NCI-H2029 treated with DMSO at 0.1 percent for 48 hours (cell line): ENCODE data around the gene APLP2.
"Not testable (repeated sequence)": the region's sequence is repeated elsewhere in the genome, so short reads cannot be mapped to it uniquely, and the experiment has no call there.

Experiments used
- DNase-seq: peaks from one replicate; lab custom pipeline; 2025; lab: John Stamatoyannopoulos, UW

Gene APLP2

GRCh38 chr11:130069659-130070108 lies at the start of gene APLP2:
APLP2 (plus strand) TSS chr11:130069894; CDS start chr11:130069978, 84 bp downstream.
- DNase-seq, result peak; percentile 95

GRCh38 chr11:130020323-130020722 lies 49.4 kb upstream of the APLP2 start:
- no peak for DNase-seq

GRCh38 chr11:130021606-130022005 lies 48.1 kb upstream of the APLP2 start:
- not testable (repeated sequence) for DNase-seq

DNA sequence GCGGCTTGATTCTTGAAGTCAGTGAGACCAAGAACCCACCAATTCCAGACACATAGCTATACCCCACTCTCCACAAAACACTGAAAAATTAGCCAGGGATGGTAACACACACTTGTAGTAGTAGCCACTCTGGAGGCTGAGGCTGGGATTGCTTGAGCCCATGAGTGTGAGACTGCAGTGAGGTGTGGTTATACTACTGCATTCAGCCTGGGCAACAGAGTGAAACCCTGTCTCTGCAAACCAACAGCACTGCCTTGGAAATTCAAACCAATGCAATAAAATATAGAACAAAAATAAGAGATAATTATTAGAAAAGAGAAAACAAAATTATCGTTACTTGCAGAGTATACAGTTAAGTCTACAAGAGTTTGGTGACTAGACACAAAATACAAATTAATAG lies 46.9 kb upstream of the APLP2 start:
- DNase-seq, result no peak

GRCh38 chr11:130023204-130023603 lies 46.5 kb upstream of the APLP2 start:
- DNase-seq, result no peak

GRCh38 chr11:130024361-130024760 lies 45.3 kb upstream of the APLP2 start:
- DNase-seq, result no peak

GRCh38 chr11:130025371-130025770 lies 44.3 kb upstream of the APLP2 start:
- no peak for DNase-seq

GRCh38 chr11:130029137-130029536 lies 40.6 kb upstream of the APLP2 start:
- DNase-seq, result no peak

DNA sequence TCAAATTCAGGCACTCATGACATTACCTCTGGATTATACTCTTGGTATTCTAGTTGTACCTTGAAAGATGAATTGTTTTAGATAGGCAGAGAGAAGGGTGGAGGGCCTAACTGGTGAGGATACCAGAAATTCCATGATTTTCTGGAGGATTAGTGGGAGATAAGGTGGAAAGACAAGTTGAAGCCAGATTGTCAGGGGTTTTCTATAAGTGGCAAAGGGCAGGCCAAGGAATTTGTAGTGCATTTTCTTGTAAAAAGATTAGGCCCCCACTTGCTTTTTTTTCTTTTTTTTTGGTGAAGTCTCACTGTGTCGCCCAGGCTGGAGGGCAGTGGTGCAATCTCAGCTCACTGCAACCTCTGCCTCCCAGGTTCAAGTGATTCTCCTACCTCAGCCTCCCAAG lies 38.6 kb upstream of the APLP2 start:
- DNase-seq, result no peak

GRCh38 chr11:130031945-130032344 lies 37.7 kb upstream of the APLP2 start:
- DNase-seq, result no peak

DNA sequence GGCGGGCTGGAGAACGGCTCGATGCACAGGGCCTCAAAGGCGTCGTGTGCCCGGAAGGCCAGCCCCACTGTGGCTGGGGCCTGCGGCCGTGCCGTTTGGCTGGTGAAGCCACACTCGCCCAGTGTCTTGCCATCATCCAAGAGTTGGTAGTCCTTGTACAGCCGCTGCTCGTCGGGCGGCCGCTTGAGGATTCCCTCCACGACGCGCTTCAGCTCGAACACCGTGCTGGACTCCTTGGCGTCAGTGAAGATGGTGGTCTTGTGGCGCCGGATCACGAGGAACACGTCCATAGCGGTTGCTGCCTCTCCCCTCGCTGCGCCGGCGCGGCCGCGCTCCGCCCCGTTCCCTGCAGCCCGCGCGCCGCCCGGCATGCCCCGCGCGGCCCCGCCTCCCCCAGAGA lies 36.8 kb upstream of the APLP2 start:
- no peak for DNase-seq

DNA sequence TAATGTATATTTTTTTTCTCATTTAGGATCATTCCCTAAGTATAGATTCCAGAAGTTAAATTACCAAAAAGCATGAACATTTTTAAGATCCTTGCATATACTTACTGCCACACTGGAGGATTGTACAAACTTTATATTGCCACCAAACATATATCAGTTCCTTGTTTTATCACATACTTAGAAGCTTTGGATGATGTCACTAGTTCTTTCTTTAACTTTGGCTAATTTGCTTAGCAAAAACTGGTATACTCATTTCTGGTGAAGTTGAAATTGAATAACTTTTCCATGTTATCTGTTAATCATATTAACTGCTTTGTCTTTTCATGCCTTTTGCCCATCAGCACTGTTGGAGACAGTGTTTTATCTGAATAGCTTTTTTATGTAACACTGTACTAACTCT lies 35.5 kb upstream of the APLP2 start:
- no peak for DNase-seq

DNA sequence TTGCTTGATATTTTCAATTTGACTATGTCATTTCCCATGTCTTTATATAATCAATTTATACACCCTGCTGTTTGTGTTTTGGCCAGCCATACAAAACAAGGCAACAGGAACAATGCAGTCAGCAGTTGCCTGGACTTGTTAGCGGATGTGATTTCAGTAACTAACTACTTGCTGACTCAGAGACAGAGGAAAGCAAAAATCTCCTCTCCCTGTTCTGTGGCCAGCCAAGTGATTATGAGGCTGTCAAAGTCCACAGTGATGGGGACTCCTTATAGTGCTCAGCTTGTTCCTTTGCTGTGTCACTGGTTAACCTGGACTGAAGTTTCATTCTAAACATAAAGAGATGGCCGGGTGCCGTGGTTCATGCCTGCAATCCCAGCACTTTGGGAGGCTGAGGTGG lies 32.6 kb upstream of the APLP2 start:
- no peak for DNase-seq

DNA sequence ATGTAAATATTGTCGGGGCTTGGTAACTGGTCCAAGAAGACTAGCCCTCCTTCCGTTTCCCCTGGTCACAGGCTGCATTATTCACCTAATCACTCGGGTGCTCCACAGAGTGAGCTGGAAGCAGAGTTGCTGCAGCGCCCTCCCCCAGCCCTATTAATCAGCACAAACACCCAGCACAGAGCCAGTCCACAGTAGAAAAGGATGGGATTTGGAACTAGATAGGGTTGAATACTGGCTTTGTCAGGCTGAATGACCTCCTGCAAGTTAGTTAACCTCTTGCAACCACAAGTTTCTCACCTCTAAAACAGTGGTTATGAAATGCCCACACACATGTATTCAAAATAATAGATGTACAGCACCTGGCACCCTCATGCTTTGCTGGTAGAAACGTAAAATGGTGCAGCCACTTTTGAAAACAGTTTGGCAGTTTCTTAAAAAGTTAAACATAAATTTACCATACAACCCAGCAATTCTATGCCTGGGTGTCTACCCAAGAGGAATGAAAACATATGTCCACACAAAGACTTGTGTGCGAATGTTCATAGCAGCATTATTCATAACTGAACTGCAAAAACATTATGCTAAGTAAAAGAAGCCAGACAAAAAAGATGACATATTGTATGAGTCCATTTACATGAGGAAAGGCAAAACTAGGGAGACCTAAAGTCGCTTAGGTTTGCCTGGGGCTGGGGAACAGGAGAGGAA lies 31.7 kb upstream of the APLP2 start:
- no peak for DNase-seq

DNA sequence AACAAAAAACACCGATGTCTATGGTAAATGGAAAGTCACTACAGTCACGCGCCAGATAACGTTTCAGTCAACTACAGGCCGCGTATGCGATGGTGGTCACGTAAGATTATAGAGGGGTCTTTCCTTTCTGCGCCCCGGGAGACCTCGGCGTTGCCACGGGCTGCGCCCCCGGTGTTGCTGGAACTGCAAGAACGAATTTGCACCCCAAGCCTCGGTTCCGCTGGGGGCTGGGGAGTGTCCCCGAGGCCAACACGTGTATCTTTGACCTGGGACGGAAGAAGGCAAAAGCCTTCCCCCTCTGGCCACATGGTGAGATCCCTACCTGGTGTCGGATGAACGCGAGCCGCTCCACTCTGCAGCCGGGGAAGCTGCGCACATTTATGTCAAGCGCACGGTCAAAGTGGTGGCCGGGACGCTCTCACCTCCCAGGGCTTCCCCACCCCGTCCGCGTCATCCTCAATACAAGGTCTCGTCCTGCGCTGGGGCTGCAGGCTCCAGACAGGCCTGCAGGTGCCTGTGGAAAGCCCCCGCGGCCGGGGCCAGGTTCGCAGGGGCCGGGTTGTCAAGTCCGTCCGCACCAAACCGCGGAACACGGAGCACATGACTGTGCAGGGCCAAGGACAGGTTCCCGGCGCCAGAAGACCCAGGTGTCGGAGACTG lies 29.3 kb upstream of the APLP2 start:
- no peak for DNase-seq

DNA sequence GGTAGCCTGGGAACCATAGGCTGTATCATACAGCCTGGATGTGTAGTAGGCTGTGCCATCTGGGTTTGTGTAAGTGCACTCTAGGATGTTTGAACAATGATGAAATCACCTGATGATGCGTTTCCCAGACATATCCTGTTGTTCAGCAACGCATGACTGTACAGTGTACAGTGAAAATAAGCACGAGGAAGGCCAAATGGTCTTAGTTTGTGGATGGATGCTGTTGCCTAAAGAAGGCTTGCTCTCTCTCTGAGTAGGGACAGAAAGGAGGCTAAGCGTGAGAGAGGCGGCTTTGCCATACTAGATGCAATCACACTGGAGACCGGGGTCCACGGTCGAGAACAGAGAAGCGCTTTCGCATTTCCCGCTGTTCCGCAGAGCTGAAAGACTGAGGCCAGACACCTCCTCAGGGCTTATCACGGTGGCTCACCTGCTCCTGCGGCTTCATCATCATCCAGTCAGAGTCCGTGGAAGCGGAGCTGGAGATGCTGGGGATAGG lies 27.6 kb upstream of the APLP2 start:
- DNase-seq, result peak; percentile 80

- DNase-seq, result no peak
Observed at GRCh38 chr11:130043575-130043974, 26.1 kb upstream of the APLP2 start.

DNA sequence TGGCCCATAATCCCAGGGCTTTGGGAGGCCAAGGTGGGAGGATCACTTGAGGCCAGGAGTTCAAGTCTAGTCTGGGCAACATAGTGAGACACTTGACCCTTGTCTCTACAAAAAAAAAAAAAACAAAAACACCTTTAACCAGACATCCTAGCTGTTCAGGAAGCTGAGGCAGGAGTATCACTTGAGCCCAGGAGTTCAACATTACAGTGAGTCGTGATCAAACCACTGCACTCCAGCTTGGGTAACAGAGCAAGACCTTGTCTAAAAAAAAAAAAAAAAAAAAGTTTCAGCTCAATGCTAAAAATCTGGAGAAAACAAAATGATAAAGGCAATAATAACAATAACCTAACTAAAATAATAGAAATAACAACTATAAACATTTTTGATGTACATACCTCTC lies 22.6 kb upstream of the APLP2 start:
- DNase-seq, result no peak

DNA sequence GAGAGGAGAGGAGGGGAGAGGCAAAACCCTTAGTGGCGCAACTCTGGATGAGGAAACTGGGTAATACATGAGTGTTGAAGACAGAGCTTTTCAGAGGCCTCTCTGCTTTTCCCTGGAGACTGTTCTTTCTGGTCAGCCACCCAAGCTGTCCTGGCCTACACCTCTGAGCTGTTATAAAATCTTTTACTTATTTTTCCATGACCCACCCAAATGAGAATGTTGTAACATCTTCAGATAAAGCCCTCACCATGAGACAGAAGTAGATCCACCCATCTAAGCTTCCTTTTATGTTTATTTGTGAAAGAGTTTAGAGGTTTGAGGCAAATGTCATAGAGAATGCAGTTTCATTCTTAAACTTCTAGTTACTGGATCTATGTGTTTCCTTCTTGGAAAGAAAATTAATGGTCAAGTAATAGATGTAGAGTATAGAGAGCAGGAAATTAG lies 20.3 kb upstream of the APLP2 start:
- DNase-seq, result no peak

- DNase-seq, result no peak
Observed at GRCh38 chr11:130050257-130050656, 19.4 kb upstream of the APLP2 start.

- DNase-seq, result no peak
Observed at GRCh38 chr11:130051082-130051481, 18.6 kb upstream of the APLP2 start.

- no peak for DNase-seq
Observed at GRCh38 chr11:130052567-130052966, 17.1 kb upstream of the APLP2 start.

DNA sequence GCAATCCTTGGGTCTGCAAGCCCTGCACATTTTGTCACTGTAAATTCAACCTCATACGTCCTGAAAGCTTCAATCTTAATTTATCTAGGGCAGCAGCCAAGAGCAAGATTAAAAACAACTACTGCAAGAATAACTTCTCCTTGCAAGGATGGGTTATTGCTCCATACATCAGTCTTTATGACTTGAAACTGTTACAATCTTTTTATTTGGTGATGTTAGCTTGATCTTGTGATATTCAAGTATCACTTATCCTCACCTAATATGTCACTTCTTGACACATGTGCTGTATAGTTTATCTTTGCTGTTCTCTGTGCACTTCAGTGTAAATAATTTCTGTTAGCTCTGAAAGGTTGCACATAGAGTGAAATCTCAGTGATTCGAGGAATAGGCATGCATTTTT lies 14.7 kb upstream of the APLP2 start:
- no peak for DNase-seq

DNA sequence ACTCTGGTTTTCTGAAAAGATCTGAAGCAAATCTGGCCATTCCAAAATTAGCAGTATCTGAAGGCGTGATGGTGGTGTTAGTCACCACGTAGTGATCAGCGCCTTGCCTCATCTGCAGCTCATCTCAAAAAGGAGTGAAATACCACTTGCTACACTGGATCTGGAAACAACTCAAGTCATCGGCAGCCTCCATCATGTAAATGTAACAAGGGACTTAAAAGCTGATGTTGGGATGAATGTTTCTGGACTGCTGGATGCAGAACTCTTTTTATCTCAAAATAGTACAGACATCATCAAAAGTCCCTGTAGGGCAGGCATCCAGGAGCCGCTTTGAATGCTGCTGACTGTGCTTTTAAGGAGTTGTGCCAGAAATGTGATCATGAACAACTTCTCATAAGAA lies 14.1 kb upstream of the APLP2 start:
- DNase-seq, result no peak
